Gastroesophageal sphincter (tissue), 3 donors: ENCODE data around the gene GOLT1B.

ENCODE experiments used
- EP300 ChIP-seq: sonication (generic); formaldehyde crosslinking; IDR thresholded peaks from one replicate; pipeline ENCODE4 v1.6.1; 2017; ENCODE audit warnings: antibody characterized with exemption, mild to moderate bottlenecking
- TF ChIP-seq, protein P1 (sequence below), 4 experiments: fragments of 200-600 bp in 2 of 4; fragments of 450-650 bp in 2 of 4; sonication (generic) in 1 of 4; IDR thresholded peaks; one replicate each; pipeline ENCODE4 v1.5.1; 2017 to 2019; ENCODE audit warnings: antibody characterized with exemption in 4 of 4, mild to moderate bottlenecking in 2 of 4, moderate library complexity in 2 of 4

DNA sequence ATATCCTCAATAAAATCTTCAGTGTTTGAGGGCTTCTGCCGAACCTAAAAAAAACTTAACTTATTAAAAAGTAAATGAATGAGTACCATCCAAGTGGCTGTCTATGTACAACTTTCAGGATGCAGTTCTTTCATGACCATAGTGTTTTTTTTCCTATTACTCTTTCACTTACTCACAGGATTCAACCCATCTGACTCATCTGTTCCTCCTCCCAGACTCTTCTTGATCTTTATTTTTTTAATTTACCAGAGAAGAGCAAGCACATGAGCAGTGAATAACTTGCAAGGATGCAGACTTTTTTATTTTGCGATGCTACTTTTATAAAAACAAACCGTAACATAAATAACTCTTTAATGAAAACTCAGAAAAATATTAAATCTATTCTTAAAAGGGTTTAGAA, 24.6 kb upstream of the GOLT1B start:
- TF ChIP-seq, protein P1, sequence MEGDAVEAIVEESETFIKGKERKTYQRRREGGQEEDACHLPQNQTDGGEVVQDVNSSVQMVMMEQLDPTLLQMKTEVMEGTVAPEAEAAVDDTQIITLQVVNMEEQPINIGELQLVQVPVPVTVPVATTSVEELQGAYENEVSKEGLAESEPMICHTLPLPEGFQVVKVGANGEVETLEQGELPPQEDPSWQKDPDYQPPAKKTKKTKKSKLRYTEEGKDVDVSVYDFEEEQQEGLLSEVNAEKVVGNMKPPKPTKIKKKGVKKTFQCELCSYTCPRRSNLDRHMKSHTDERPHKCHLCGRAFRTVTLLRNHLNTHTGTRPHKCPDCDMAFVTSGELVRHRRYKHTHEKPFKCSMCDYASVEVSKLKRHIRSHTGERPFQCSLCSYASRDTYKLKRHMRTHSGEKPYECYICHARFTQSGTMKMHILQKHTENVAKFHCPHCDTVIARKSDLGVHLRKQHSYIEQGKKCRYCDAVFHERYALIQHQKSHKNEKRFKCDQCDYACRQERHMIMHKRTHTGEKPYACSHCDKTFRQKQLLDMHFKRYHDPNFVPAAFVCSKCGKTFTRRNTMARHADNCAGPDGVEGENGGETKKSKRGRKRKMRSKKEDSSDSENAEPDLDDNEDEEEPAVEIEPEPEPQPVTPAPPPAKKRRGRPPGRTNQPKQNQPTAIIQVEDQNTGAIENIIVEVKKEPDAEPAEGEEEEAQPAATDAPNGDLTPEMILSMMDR (IDR thresholded peaks at IDR 0.05), result no peak
- no peak for TF ChIP-seq EP300
